K562 (cell line): ENCODE measurements around the gene MED20. TPM values are rescaled to one million over a fixed set of nuclear protein-coding genes. Genes with fewer than 3 reads are reported as not detected.

Experiments used
- ATAC-seq: fragments of 200-7000 bp; cut with Tn5 transposase; 3 replicates; pipeline ENCODE4 v1.9.1; 2020; ENCODE audit warnings: moderate library complexity
- BruUV-seq: library from RNA; stranded (reverse); fragments of 400-500 nt; replicated peaks from 2 replicates; lab custom pipeline; 2021; lab: Mats Ljungman, UMichigan
- CTCF ChIA-PET: fragments of 300-600 bp; formaldehyde crosslinking; extraction: SDS; loops from one replicate; lab custom pipeline; 2021; ENCODE audit warnings: low intra/inter-chr PET ratio; lab: Yijun Ruan, JAX
- POLR2A ChIA-PET: fragments of 300-600, 350-650 bp; sonication (Branson Sonifier 250); formaldehyde crosslinking; extraction: SDS; loops from one replicate; lab custom pipeline; 2021; ENCODE audit warnings: antibody characterized with exemption, inconsistent platforms; lab: Yijun Ruan, JAX
- DNase-seq, 4 experiments: peaks; one replicate each; pipeline versions ENCODE4 v3.0.0 to v3.0.0-alpha.2; 2011 to 2018; ENCODE audit warnings: low spot score in 3 of 4, mixed read lengths in 3 of 4; ENCODE audit errors: extremely low read depth in 1 of 4
- FAIRE-seq: peaks from 2 replicates; lab custom pipeline; 2011; peaks lifted over from hg19 to GRCh38; lab: Jason Lieb, UNC
- H2AFZ ChIP-seq: 2 replicates; pipeline ENCODE4 v1.6.0; 2011; ENCODE audit warnings: low read depth, low read length, control low read depth, inconsistent platforms
- H3K27ac ChIP-seq: fragments of 200-600 bp; 3 replicates; pipeline ENCODE4 v1.8.0; 2011; ENCODE audit warnings: low read depth, mild to moderate bottlenecking, control low read depth, inconsistent platforms, low read length, moderate library complexity, mixed read lengths; ENCODE audit errors: extremely low read depth
- H3K27me3 ChIP-seq, 2 experiments: fragments of 300-600 bp in 1 of 2; 2 replicates in 1 of 2; 3 replicates in 1 of 2; pipeline versions ENCODE4 v1.6.0 to v1.8.0; 2011; ENCODE audit warnings: inconsistent platforms in 2 of 2, low read length in 2 of 2, mild to moderate bottlenecking in 1 of 2, mixed read lengths in 1 of 2, moderate library complexity in 1 of 2; ENCODE audit not compliant: control insufficient read depth in 2 of 2, insufficient read depth in 2 of 2
- H3K36me3 ChIP-seq: fragments of 300-600 bp; 3 replicates; pipeline ENCODE4 v1.8.0; 2011; ENCODE audit warnings: mild to moderate bottlenecking, low read length, inconsistent platforms; ENCODE audit not compliant: control insufficient read depth, insufficient read depth
- H3K4me1 ChIP-seq, 2 experiments: fragments of 200-600 bp in 1 of 2; replicated peaks in 1 of 2; 2 replicates in 1 of 2; 3 replicates in 1 of 2; pipeline versions ENCODE4 v1.5.1 to v1.8.0; 2011; ENCODE audit warnings: inconsistent platforms in 2 of 2, low read length in 2 of 2, mild to moderate bottlenecking in 1 of 2, mixed read lengths in 1 of 2, moderate library complexity in 1 of 2; ENCODE audit not compliant: control insufficient read depth in 2 of 2, insufficient read depth in 2 of 2
- H3K4me2 ChIP-seq: 2 replicates; pipeline ENCODE4 v1.6.1; 2011; ENCODE audit warnings: low read length, control low read depth, inconsistent platforms, mixed read lengths; ENCODE audit not compliant: insufficient read depth
- H3K4me3 ChIP-seq: fragments of 200-600 bp; sonication (generic), shearing (Covaris generic); 2 replicates; pipeline ENCODE4 v1.5.1; 2016; ENCODE audit warnings: control low read depth, inconsistent platforms
- H3K79me2 ChIP-seq: fragments of 200-600 bp; 3 replicates; pipeline ENCODE4 v1.8.0; 2011; ENCODE audit warnings: low read length, inconsistent platforms; ENCODE audit not compliant: control insufficient read depth, insufficient read depth
- H3K9ac ChIP-seq, 2 experiments: 2 replicates each; pipeline versions ENCODE4 v1.6.0 to v1.6.1; 2011; ENCODE audit warnings: low read depth in 2 of 2, low read length in 2 of 2, control low read depth in 1 of 2, inconsistent platforms in 1 of 2, mild to moderate bottlenecking in 1 of 2, mixed read lengths in 1 of 2; ENCODE audit not compliant: insufficient read depth in 1 of 2
- H3K9me1 ChIP-seq: one replicate; pipeline ENCODE4 v1.6.0; 2011; ENCODE audit warnings: inconsistent platforms, mild to moderate bottlenecking, low read length, moderate library complexity; ENCODE audit not compliant: control insufficient read depth, insufficient read depth
- H3K9me3 ChIP-seq: replicated peaks from 2 replicates; pipeline ENCODE4 v1.5.1; 2011; ENCODE audit warnings: low read depth, low read length, inconsistent platforms; ENCODE audit not compliant: control insufficient read depth, insufficient read depth
- H4K20me1 ChIP-seq: replicated peaks from 2 replicates; pipeline ENCODE4 v1.6.1; 2011; ENCODE audit warnings: low read length, inconsistent platforms, mixed read lengths; ENCODE audit not compliant: control insufficient read depth, insufficient read depth
- BHLHE40 ChIP-seq: IDR thresholded peaks from 2 replicates; pipeline ENCODE4 v1.6.1; 2011; ENCODE audit warnings: low read length, improper control_type of control experiment
- CEBPG ChIP-seq, 3 experiments: fragments of 200-800 bp in 1 of 3; sonication (Bioruptor generic) in 1 of 3; sonication (generic) in 1 of 3; formaldehyde crosslinking in 1 of 3; IDR thresholded peaks in 2 of 3; conservative IDR thresholded peaks in 1 of 3; 2 replicates each; pipeline versions ENCODE4 v1.6.1 to v1.8.0; 2016 to 2022; ENCODE audit warnings: missing compliant biosample characterization in 2 of 3, missing genetic modification characterization in 2 of 3, mild to moderate bottlenecking in 1 of 3, missing genetic modification reagents in 1 of 3
- HINFP ChIP-seq: fragments of 450-650 bp; conservative IDR thresholded peaks from 2 replicates; pipeline ENCODE4 v1.6.1; 2016; ENCODE audit warnings: missing genetic modification characterization, low read depth, mild to moderate bottlenecking, control low read depth, missing compliant biosample characterization
- PCBP1 ChIP-seq: fragments of 200-400 bp; formaldehyde crosslinking; IDR thresholded peaks from 2 replicates; pipeline ENCODE4 v1.6.1; 2018; ENCODE audit warnings: mild to moderate bottlenecking, low read depth, low read length; ENCODE audit not compliant: poor library complexity, severe bottlenecking
- RBBP5 ChIP-seq: fragments of 200-600 bp; sonication (generic); IDR thresholded peaks from 2 replicates; pipeline ENCODE4 v1.6.1; 2012; ENCODE audit warnings: borderline replicate concordance, mild to moderate bottlenecking, low read length, control low read depth, inconsistent platforms; ENCODE audit not compliant: insufficient read depth, poor library complexity, severe bottlenecking
- ZBTB7A ChIP-seq: IDR thresholded peaks from 2 replicates; pipeline ENCODE4 v1.6.1; 2011; ENCODE audit warnings: low read depth, mild to moderate bottlenecking, low read length, moderate library complexity, borderline replicate concordance; ENCODE audit not compliant: control insufficient read depth
- ZFP36 ChIP-seq: fragments of 150-350 bp; IDR thresholded peaks from 2 replicates; pipeline ENCODE4 v1.6.1; 2018; ENCODE audit warnings: low read length, low read depth; ENCODE audit not compliant: partially characterized antibody
- ZNF175 ChIP-seq: fragments of 200-800 bp; sonication (Bioruptor generic); IDR thresholded peaks from 2 replicates; pipeline ENCODE4 v1.6.1; 2016; ENCODE audit warnings: low read depth, mild to moderate bottlenecking, missing genetic modification characterization, missing compliant biosample characterization
- ZNF445 ChIP-seq: fragments of 250-450 bp; sonication (Bioruptor Pico); IDR thresholded peaks from 2 replicates; pipeline ENCODE4 v1.4.0; 2020; ENCODE audit warnings: low read depth, mild to moderate bottlenecking, moderate library complexity
- WGBS: fragments of 100-300 bp; shearing (Covaris generic); methylation state at CpG from one replicate; pipeline ENCODE4 v1.1.6; 2016; ENCODE audit warnings: low coverage, mixed read lengths; ENCODE audit not compliant: insufficient coverage; ENCODE audit errors: missing lambda C conversion rate; 5-methylcytosine and 5-hydroxymethylcytosine counted together
- in situ Hi-C: fragments of 300-500 bp; cut with MboI; formaldehyde crosslinking; loops from 4 replicates; pipeline ENCODE4 v1.15.0; 2018; ENCODE audit warnings: inconsistent platforms, mixed read lengths
- intact Hi-C: fragments of 100-400 bp; cut with micrococcal nuclease; formaldehyde crosslinking; loops from 2 replicates; pipeline ENCODE4 v1.14.2; 2022
- polyA plus RNA-seq, 8 experiments: library from polyadenylated mRNA; depleted of rRNA in 4 of 8; stranded (reverse) in 5 of 8; unstranded in 3 of 8; fragments of >200 nt; fragmentation: Nextera tagmentation in 2 of 8; fragmentation: Illumina TruSeq in 1 of 8; extraction: Ambion mirVana in 2 of 8; extraction: Trizol in 1 of 8; gene quantifications; 2 replicates each; pipeline versions ENCODE4 v1.2.1 to v1.2.3, GENCODE V29; 2011 to 2014; ENCODE audit warnings: inconsistent platforms in 1 of 8, missing spikeins in 1 of 8
- total RNA-seq, 7 experiments: library from RNA; depleted of rRNA in 6 of 7; stranded (reverse); fragments of >200 nt in 6 of 7; fragmentation: Illumina TruSeq in 2 of 7; extraction: Trizol in 2 of 7; gene quantifications; 2 replicates each; pipeline versions ENCODE4 v1.2.1 to v1.2.3, GENCODE V29; 2011 to 2021; ENCODE audit warnings: low replicate concordance in 1 of 7

MED20 gene
- total and polyA plus RNA-seq, 9 of the 15 experiments (the other 6 are each of a cell fraction or from before 2014, with no cell fraction given): 27.3 to 80.9 (median 46.0) TPM

DNA sequence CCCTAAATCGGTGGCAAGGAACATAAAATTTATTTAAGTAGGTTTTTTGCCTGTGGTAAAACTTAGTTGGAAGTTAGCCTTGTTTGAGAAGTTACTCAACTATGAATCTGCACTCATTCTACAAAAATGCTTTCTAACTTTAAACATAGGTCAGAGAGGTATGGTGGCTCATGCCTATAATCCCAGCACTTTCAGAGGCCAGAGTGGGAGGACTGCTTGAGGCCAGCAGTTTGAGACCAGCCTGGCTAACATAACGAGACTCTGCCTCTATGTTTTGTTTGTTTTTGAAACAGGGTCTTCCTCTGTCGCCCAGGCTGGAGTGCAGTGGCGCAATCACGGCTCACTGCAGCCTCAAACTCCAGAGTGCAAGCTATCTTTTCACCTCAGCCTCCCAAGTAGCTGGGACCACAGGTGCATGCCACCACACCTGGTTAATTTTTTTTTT lies 42.0 kb downstream of the MED20 start:
- ChIA-PET POLR2A (no interaction called here), CTCF (no interaction called here)
- no peak for TF ChIP-seq RBBP5
- TF ChIP-seq BHLHE40: no peak
- no peak for TF ChIP-seq PCBP1
- DNase-seq (no peak), FAIRE-seq (no peak), ATAC-seq (no peak)
- Histone ChIP-seq H2AFZ (no peak overlapping the region), H3K4me1 (no peaks in the 10 kb centered on the region), H3K4me2 (no peak overlapping the region), H3K9me1 (no peaks in the 10 kb centered on the region), H3K36me3 (no peaks in the 10 kb centered on the region), H4K20me1 (no peaks in the 10 kb centered on the region), H3K9me3 (no peaks in the 10 kb centered on the region), H3K4me3 (no peak overlapping the region), H3K27me3 (no peaks in the 10 kb centered on the region), H3K27ac (no peak overlapping the region), H3K9ac (no peak overlapping the region), H3K79me2 (no peaks in the 10 kb centered on the region; the same call in 2 of the 3 replicates)
- 61% methylated on average over 5 of the region's 5 CpGs for WGBS
- no TSS peak for BruUV-seq
- in situ Hi-C loops: no loop called here
- intact Hi-C loops: no loop called here

- FAIRE-seq: no peak
- 89% methylated on average over 2 of the region's 2 CpGs for WGBS
- in situ Hi-C loops: no loop called here
- TF ChIP-seq ZFP36 (no peak), ZBTB7A (no peak), CEBPG (CRISPR knock-in tag; IDR thresholded peaks at IDR 0.05) (no peak), CEBPG (tag; conservative IDR thresholded peaks at IDR 0.05 in 1 of 2, IDR thresholded peaks at IDR 0.05 in 1 of 2) (no peak), ZNF445 (no peak), ZNF175 (CRISPR knock-in tag) (no peak), HINFP (tag) (no peak)
Measured at GRCh38 chr6:41878246-41878645, 42.7 kb downstream of the MED20 start.

More at GRCh38 chr6:41878246-41878645, 42.7 kb downstream of the MED20 start:
- Histone ChIP-seq H3K36me3 (no peaks in the 10 kb centered on the region), H2AFZ (no peak overlapping the region), H3K9me3 (no peaks in the 10 kb centered on the region), H3K4me1 (no peaks in the 10 kb centered on the region), H3K27ac (no peak overlapping the region), H3K9ac (no peak overlapping the region), H3K4me2 (no peak overlapping the region), H3K27me3 (no peaks in the 10 kb centered on the region), H4K20me1 (no peaks in the 10 kb centered on the region), H3K4me3 (no peak overlapping the region), H3K79me2 (no peaks in the 10 kb centered on the region), H3K9me1 (no peaks in the 10 kb centered on the region)
- intact Hi-C loops: no loop called here
- no peak for DNase-seq
- POLR2A ChIA-PET: interaction anchor here (0.7 to 1.2 kb wide), 2 partner anchors 12 to 62 kb away, joined by 3 to 4 read pairs; no protein-coding TSS in a partner anchor
- no peak for ATAC-seq
- CTCF ChIA-PET: no interaction called here
- no TSS peak for BruUV-seq
